VCaP (cell line): ENCODE results near the gene SLC4A7.
"Not testable (repeated sequence)": the region's sequence is repeated elsewhere in the genome, so short reads cannot be mapped to it uniquely, and the experiment has no call there.

ENCODE experiments used
- H3K27ac ChIP-seq: fragments of 450-650 bp; 2 replicates; pipeline ENCODE4 v1.5.1; 2017
- TF ChIP-seq, protein P1 (sequence below): fragments of 450-650 bp; conservative IDR thresholded peaks from 2 replicates; pipeline ENCODE4 v1.5.1; 2017; ENCODE audit warnings: mild to moderate bottlenecking, moderate library complexity

SLC4A7 gene

GRCh38 chr3:27484015-27484844, at the start of gene SLC4A7:
TSS of gene SLC4A7 (minus strand) at chr3:27484384. CDS start at chr3:27484126, 258 bp downstream.
- H3K27ac ChIP-seq: peak within 1 kb of the TSS; percentile 91
- TF ChIP-seq, protein P1, sequence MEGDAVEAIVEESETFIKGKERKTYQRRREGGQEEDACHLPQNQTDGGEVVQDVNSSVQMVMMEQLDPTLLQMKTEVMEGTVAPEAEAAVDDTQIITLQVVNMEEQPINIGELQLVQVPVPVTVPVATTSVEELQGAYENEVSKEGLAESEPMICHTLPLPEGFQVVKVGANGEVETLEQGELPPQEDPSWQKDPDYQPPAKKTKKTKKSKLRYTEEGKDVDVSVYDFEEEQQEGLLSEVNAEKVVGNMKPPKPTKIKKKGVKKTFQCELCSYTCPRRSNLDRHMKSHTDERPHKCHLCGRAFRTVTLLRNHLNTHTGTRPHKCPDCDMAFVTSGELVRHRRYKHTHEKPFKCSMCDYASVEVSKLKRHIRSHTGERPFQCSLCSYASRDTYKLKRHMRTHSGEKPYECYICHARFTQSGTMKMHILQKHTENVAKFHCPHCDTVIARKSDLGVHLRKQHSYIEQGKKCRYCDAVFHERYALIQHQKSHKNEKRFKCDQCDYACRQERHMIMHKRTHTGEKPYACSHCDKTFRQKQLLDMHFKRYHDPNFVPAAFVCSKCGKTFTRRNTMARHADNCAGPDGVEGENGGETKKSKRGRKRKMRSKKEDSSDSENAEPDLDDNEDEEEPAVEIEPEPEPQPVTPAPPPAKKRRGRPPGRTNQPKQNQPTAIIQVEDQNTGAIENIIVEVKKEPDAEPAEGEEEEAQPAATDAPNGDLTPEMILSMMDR: no peak

DNA sequence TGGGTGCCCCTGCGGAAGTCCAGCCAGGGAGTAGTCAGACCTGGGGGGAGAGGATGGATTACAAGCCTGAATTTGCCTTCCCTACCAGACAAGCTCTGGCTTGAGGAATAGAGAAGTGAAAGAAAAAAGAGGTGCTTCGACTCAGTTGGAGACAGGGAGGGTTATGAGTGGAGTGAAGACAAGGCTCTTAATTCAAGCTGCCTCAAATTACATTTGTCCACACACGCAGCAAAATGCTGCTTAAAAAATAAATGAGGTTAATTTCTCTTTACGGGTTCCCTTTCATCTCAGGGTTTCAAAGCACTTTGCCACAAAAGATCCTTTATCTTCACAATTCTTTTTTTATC, 49.0 kb upstream of the SLC4A7 start:
- H3K27ac ChIP-seq: no peak overlapping the region
- TF ChIP-seq, protein P1: no peak

GRCh38 chr3:27532426-27533260, 48.5 kb upstream of the SLC4A7 start:
- no peak overlapping the region for H3K27ac ChIP-seq
- TF ChIP-seq, protein P1: no peak

DNA sequence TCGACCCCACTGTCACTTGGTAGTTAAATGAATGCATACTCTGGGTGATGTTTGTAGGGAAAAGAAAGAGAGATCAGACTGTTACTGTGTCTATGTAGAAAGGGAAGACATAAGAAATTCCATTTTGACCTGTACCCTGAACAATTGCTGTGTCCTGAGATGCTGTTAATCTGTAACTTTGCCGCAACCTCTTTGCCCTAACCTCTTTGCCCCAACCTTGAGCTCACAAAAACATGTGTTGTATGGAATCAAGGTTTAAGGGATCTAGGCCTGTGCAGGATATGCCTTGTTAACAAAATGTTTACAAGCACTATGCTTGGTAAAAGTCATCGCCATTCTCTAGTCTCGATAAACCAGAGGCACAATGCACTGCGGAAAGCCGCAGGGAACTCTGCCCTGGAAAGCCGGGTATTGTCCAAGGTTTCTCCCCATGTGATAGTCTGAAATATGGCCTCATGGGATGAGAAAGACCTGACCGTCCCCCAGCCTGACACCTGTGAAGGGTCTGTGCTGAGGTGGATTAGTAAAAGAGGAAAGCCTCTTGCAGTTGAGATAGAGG, 47.1 kb upstream of the SLC4A7 start:
- H3K27ac ChIP-seq: not testable (repeated sequence)

DNA sequence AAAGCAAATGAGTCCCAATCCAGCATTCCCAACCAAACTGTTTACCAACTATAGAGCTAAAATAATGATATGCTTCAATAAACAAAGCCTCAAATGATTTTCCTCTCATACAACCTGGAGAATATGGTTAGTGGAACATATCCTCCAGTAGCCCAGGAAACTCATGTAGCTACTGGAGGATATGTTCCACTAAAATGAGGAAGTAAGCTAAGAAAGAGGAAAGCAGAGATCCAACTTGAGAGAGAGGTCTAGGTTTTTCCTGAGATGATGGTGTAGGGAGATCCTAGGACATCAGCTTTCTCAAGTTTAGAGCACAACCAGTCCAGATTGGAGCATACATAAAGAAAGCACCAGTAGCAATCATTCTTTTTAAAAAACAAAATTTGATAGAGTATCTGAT, 44.6 kb upstream of the SLC4A7 start:
- TF ChIP-seq, protein P1: no peak
- H3K27ac ChIP-seq: no peak overlapping the region

DNA sequence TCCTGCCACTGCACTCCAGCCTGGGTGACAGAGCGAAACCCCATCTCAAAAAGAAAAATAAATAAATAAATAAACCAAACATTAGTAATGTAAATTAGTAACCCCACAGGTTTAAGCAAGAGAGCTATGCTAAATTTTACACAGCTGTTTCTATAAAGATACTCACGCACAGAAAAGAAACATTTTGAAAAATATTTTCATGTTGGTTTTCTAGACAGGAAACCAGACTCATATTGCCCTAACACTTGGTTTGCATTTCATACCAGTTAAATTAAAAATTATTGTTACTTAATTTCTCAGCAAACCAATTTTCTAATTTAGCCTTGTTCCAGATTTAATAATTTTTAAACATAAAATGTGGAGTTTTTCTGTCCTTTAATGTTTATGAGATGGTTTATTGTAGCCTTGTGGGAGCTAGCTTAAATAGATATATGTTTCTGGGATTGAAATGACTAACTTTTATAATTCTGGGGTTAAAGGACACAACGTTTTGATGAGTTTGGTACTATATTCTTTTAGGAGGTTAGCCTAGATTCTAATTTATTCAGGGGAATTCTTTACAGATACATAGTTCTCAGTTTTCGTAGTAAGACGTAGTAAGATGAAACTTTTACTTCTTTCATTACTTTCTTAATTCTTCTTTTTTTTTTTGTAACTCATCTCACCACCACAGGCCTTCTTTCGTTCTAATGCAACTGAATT, 42.6 kb upstream of the SLC4A7 start:
- no peak overlapping the region for H3K27ac ChIP-seq
- TF ChIP-seq, protein P1: no peak

- H3K27ac ChIP-seq: no peak overlapping the region
- TF ChIP-seq, protein P1: no peak
Measured at GRCh38 chr3:27521872-27522265, 37.7 kb upstream of the SLC4A7 start.
